GM13977 (cell line): ENCODE measurements around the gene MMP7.
A peak's percentile ranks its signal among the peaks of the same experiment; 100 is the strongest.

Experiments
- DNase-seq: peaks from one replicate; pipeline ENCODE4 v3.0.0; 2012; ENCODE audit warnings: low spot score
- CTCF ChIP-seq: IDR thresholded peaks from 2 replicates; pipeline ENCODE4 v1.5.1; 2012; ENCODE audit warnings: mild to moderate bottlenecking, control low read depth; ENCODE audit not compliant: insufficient read depth; ENCODE audit errors: extremely low read depth, missing control alignments
- in situ Hi-C: fragments of 300-500 bp; cut with MboI; formaldehyde crosslinking; loops from one replicate; pipeline ENCODE4 v1.12.0; 2022; ENCODE audit warnings: low sequenced_read_pairs, low pct_unique_long_range_greater_than_20kb, mixed read lengths, inconsistent platforms; ENCODE audit not compliant: unreplicated experiment

MMP7 gene

GRCh38 chr11:102546427-102546826 lies 15.9 kb upstream of the MMP7 start:
- DNase-seq: peak; percentile 27
- in situ Hi-C loops: no loop called here
- TF ChIP-seq CTCF: no peak

- no peak for DNase-seq
- in situ Hi-C loops: no loop called here
- no peak for TF ChIP-seq CTCF
Measured at GRCh38 chr11:102545701-102546100, 15.2 kb upstream of the MMP7 start.

GRCh38 chr11:102544594-102544993 lies 14.0 kb upstream of the MMP7 start:
- in situ Hi-C loops: no loop called here
- no peak for TF ChIP-seq CTCF
- no peak for DNase-seq

- DNase-seq: no peak
- TF ChIP-seq CTCF: no peak
- in situ Hi-C loops: no loop called here
Measured at GRCh38 chr11:102539567-102539966, 9.0 kb upstream of the MMP7 start.

GRCh38 chr11:102538932-102539331 lies 8.4 kb upstream of the MMP7 start:
- DNase-seq: no peak
- in situ Hi-C loops: no loop called here
- TF ChIP-seq CTCF: no peak

- peak; percentile 35 for TF ChIP-seq CTCF
- peak; percentile 28 for DNase-seq
- in situ Hi-C loops: no loop called here
Measured at GRCh38 chr11:102534261-102534872, 3.8 kb upstream of the MMP7 start.

- TF ChIP-seq CTCF: no peak
- no peak for DNase-seq
- in situ Hi-C loops: no loop called here
Measured at GRCh38 chr11:102528618-102529017, 1.9 kb downstream of the MMP7 start.
